ENCODE results near the gene RAI1. TPM values are rescaled to one million over a fixed set of nuclear protein-coding genes. Genes with fewer than 3 reads are reported as not detected.

The RAI1 gene
- total and polyA plus RNA-seq, 4 experiments from 2014 or later, result 0.35 to 19.5 (median 9.7) TPM

GRCh38 chr17:17766077-17766743 lies 85.0 kb downstream of the RAI1 start:
- peak overlapping the region in 1 of 7 donors; percentile 83 for H3K27ac Mint-ChIP-seq
- DNase-seq, result peak in 1 of 5 donors; percentile 1
- peaks cover 0 to 2% (median 0%) of the 10 kb centered on the region in 8 donors for H3K9me3 Mint-ChIP-seq
- ChIA-PET POLR2A (ENCODE audit: partially characterized antibody) (no interaction called here), CTCF (ENCODE audit: partially characterized antibody) (no interaction called here)
- H3K36me3 Mint-ChIP-seq, result peaks cover 0 to 1% of the 10 kb centered on the region in 2 donors
- no peaks in the 10 kb centered on the region for H3K4me1 ChIP-seq (ENCODE audit: insufficient read depth, low read length)
- H3K36me3 ChIP-seq (ENCODE audit: insufficient read depth, low read length), result no peaks in the 10 kb centered on the region
- H3K27ac ChIP-seq (ENCODE audit: low read depth, low read length), result no peak overlapping the region
- H3K27me3 Mint-ChIP-seq, result no peaks in the 10 kb centered on the region
- no peak overlapping the region for H3K4me3 ChIP-seq (ENCODE audit: low read length in 2 of 2)
- H3K27me3 ChIP-seq (ENCODE audit: insufficient read depth, low read length), result no peaks in the 10 kb centered on the region
- H3K4me3 Mint-ChIP-seq, result no peak overlapping the region
- H3K9me3 ChIP-seq (ENCODE audit: control insufficient read depth in 1 of 2, low read length in 2 of 2), result no peaks in the 10 kb centered on the region
- intact Hi-C loops (cut with micrococcal nuclease), result no loop called here
- peaks cover 0 to 11% (median under 1%) of the 10 kb centered on the region in 4 donors for H3K4me1 Mint-ChIP-seq

- no peak for DNase-seq
- POLR2A ChIA-PET (ENCODE audit: partially characterized antibody), result no interaction called here
- intact Hi-C loops (cut with micrococcal nuclease), result no loop called here
- H3K4me3 Mint-ChIP-seq, result no peak overlapping the region
- peak overlapping the region in 2 of 7 donors; percentile 6 to 83 for H3K27ac Mint-ChIP-seq
- Histone ChIP-seq H3K27me3 (ENCODE audit: insufficient read depth, low read length) (no peaks in the 10 kb centered on the region), H3K27ac (ENCODE audit: low read depth, low read length) (no peak overlapping the region), H3K36me3 (ENCODE audit: insufficient read depth, low read length) (no peaks in the 10 kb centered on the region), H3K4me1 (ENCODE audit: insufficient read depth, low read length) (no peaks in the 10 kb centered on the region), H3K4me3 (ENCODE audit: low read length in 2 of 2) (no peak overlapping the region), H3K9me3 (ENCODE audit: control insufficient read depth in 1 of 2, low read length in 2 of 2) (no peaks in the 10 kb centered on the region)
- peaks cover 0 to 2% (median 0%) of the 10 kb centered on the region in 8 donors for H3K9me3 Mint-ChIP-seq
- peaks cover 0 to 11% (median under 1%) of the 10 kb centered on the region in 4 donors for H3K4me1 Mint-ChIP-seq
- H3K27me3 Mint-ChIP-seq, result no peaks in the 10 kb centered on the region
- CTCF ChIA-PET (ENCODE audit: partially characterized antibody), result no interaction called here
- H3K36me3 Mint-ChIP-seq, result peaks cover 0 to 1% of the 10 kb centered on the region in 2 donors
Measured at GRCh38 chr17:17766744-17767120, 85.5 kb downstream of the RAI1 start.

GRCh38 chr17:17767154-17767869 lies 86.1 kb downstream of the RAI1 start:
- no peak overlapping the region for H3K27ac ChIP-seq (ENCODE audit: low read depth, low read length)
- ChIA-PET CTCF (ENCODE audit: partially characterized antibody) (no interaction called here), POLR2A (ENCODE audit: partially characterized antibody) (no interaction called here)
- no peak overlapping the region for H3K4me3 ChIP-seq (ENCODE audit: low read length in 2 of 2)
- intact Hi-C loops (cut with micrococcal nuclease), result no loop called here
- Mint-ChIP-seq H3K4me3 (no peak overlapping the region), H3K4me1 (peaks cover 0 to 13% (median under 1%) of the 10 kb centered on the region in 4 donors), H3K9me3 (peaks cover 0 to 2% (median 0%) of the 10 kb centered on the region in 8 donors), H3K36me3 (peaks cover 0 to 1% of the 10 kb centered on the region in 2 donors), H3K27me3 (no peaks in the 10 kb centered on the region), H3K27ac (no peak overlapping the region)
- H3K36me3 ChIP-seq (ENCODE audit: insufficient read depth, low read length), result no peaks in the 10 kb centered on the region
- no peaks in the 10 kb centered on the region for H3K27me3 ChIP-seq (ENCODE audit: insufficient read depth, low read length)
- DNase-seq, result peak in 1 of 5 donors; percentile 3
- H3K9me3 ChIP-seq (ENCODE audit: control insufficient read depth in 1 of 2, low read length in 2 of 2), result no peaks in the 10 kb centered on the region
- H3K4me1 ChIP-seq (ENCODE audit: insufficient read depth, low read length), result no peaks in the 10 kb centered on the region

GRCh38 chr17:17767887-17768418 lies 86.7 kb downstream of the RAI1 start:
- ChIA-PET POLR2A (ENCODE audit: partially characterized antibody) (no interaction called here), CTCF (ENCODE audit: partially characterized antibody) (no interaction called here)
- no peaks in the 10 kb centered on the region for H3K36me3 ChIP-seq (ENCODE audit: insufficient read depth, low read length)
- peaks cover 0 to 16% (median 1%) of the 10 kb centered on the region in 4 donors for H3K4me1 Mint-ChIP-seq
- H3K4me3 Mint-ChIP-seq, result no peak overlapping the region
- intact Hi-C loops (cut with micrococcal nuclease), result no loop called here
- H3K4me1 ChIP-seq (ENCODE audit: insufficient read depth, low read length), result no peaks in the 10 kb centered on the region
- no peak for DNase-seq
- H3K27ac Mint-ChIP-seq, result peak overlapping the region in 1 of 7 donors; percentile 36
- no peaks in the 10 kb centered on the region for H3K27me3 ChIP-seq (ENCODE audit: insufficient read depth, low read length)
- no peaks in the 10 kb centered on the region for H3K9me3 ChIP-seq (ENCODE audit: control insufficient read depth in 1 of 2, low read length in 2 of 2)
- no peaks in the 10 kb centered on the region for H3K27me3 Mint-ChIP-seq
- H3K9me3 Mint-ChIP-seq, result peaks cover 0 to 2% (median 0%) of the 10 kb centered on the region in 8 donors
- peaks cover 0 to 1% of the 10 kb centered on the region in 2 donors for H3K36me3 Mint-ChIP-seq
- H3K27ac ChIP-seq (ENCODE audit: low read depth, low read length), result no peak overlapping the region
- no peak overlapping the region for H3K4me3 ChIP-seq (ENCODE audit: low read length in 2 of 2)

- ChIA-PET CTCF (ENCODE audit: partially characterized antibody) (no interaction called here), POLR2A (ENCODE audit: partially characterized antibody) (no interaction called here)
- Histone ChIP-seq H3K4me3 (ENCODE audit: low read length in 2 of 2) (no peak overlapping the region), H3K4me1 (ENCODE audit: insufficient read depth, low read length) (no peaks in the 10 kb centered on the region), H3K9me3 (ENCODE audit: control insufficient read depth in 1 of 2, low read length in 2 of 2) (no peaks in the 10 kb centered on the region), H3K36me3 (ENCODE audit: insufficient read depth, low read length) (no peaks in the 10 kb centered on the region), H3K27ac (ENCODE audit: low read depth, low read length) (no peak overlapping the region), H3K27me3 (ENCODE audit: insufficient read depth, low read length) (no peaks in the 10 kb centered on the region)
- Mint-ChIP-seq H3K4me3 (no peak overlapping the region), H3K9me3 (peaks cover 0 to 2% (median 0%) of the 10 kb centered on the region in 8 donors), H3K27me3 (no peaks in the 10 kb centered on the region), H3K36me3 (peaks cover 0 to 1% of the 10 kb centered on the region in 2 donors), H3K4me1 (peaks cover 0 to 15% (median under 1%) of the 10 kb centered on the region in 4 donors), H3K27ac (peak overlapping the region in 3 of 7 donors; percentile 10 to 36 (median 36))
- no peak for DNase-seq
- intact Hi-C loops (cut with micrococcal nuclease), result no loop called here
Measured at GRCh38 chr17:17768424-17769088, 87.3 kb downstream of the RAI1 start.

- Histone ChIP-seq H3K4me1 (ENCODE audit: insufficient read depth, low read length) (no peaks in the 10 kb centered on the region), H3K4me3 (ENCODE audit: low read length in 2 of 2) (no peak overlapping the region), H3K36me3 (ENCODE audit: insufficient read depth, low read length) (no peaks in the 10 kb centered on the region), H3K27ac (ENCODE audit: low read depth, low read length) (no peak overlapping the region), H3K9me3 (ENCODE audit: control insufficient read depth in 1 of 2, low read length in 2 of 2) (no peaks in the 10 kb centered on the region), H3K27me3 (ENCODE audit: insufficient read depth, low read length) (no peaks in the 10 kb centered on the region)
- Mint-ChIP-seq H3K4me1 (peaks cover 0 to 11% (median under 1%) of the 10 kb centered on the region in 4 donors), H3K27ac (no peak overlapping the region), H3K4me3 (no peak overlapping the region), H3K36me3 (no peaks in the 10 kb centered on the region), H3K9me3 (peaks cover 0 to 2% (median 0%) of the 10 kb centered on the region in 8 donors), H3K27me3 (no peaks in the 10 kb centered on the region)
- POLR2A ChIA-PET (ENCODE audit: partially characterized antibody), result no interaction called here
- intact Hi-C loops (cut with micrococcal nuclease), result no loop called here
- CTCF ChIA-PET (ENCODE audit: partially characterized antibody), result no interaction called here
- no peak for DNase-seq
Measured at GRCh38 chr17:17769869-17770631, 88.8 kb downstream of the RAI1 start.
